ENCODE results near the gene PODXL2.
"Not testable (repeated sequence)": the region's sequence is repeated elsewhere in the genome, so short reads cannot be mapped to it uniquely, and the experiment has no call there.

The PODXL2 gene

DNA sequence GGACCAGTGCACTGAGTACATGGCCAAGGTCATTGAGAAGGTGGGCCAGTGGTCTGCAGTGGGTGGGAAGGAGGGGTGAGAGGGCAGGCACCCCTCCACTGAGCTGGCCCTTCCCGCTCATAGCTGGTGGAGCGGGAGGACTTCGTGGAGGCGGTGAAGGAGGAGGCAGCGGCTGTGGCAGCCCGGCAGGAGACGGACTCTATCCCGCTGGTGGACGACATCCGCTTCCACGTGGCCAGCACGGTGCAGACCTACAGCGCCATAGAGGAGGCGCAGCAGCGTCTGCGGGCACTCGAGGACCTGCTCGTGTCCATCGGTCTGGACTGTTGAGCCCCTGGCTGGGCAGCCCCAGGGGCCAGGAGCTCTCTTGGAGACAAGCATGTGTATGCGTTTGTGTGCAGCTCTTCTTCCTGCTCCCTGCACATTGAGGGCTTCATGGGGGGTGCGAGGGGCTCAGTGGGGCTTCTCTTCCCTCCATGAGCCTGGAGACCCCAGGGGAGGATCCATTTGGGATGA is 51.2 kb downstream of the PODXL2 start:
- H3K9ac ChIP-seq (ENCODE audit: low read length): no peak overlapping the region
- DNase-seq (ENCODE audit: low read depth): no peak
- H3K4me3 ChIP-seq (ENCODE audit: low read length): no peak overlapping the region
- H3K4me1 ChIP-seq (ENCODE audit: control insufficient read depth, insufficient read depth, low read length): no peaks in the 10 kb centered on the region
- H3K9me3 ChIP-seq (ENCODE audit: control insufficient read depth, low read length): no peaks in the 10 kb centered on the region
- peaks cover 5% of the 10 kb centered on the region for H3K36me3 ChIP-seq (ENCODE audit: control insufficient read depth, insufficient read depth, low read length, severe bottlenecking)
- no peaks in the 10 kb centered on the region for H3K27me3 ChIP-seq (replicated peaks; ENCODE audit: control insufficient read depth, insufficient read depth, low read length)

DNA sequence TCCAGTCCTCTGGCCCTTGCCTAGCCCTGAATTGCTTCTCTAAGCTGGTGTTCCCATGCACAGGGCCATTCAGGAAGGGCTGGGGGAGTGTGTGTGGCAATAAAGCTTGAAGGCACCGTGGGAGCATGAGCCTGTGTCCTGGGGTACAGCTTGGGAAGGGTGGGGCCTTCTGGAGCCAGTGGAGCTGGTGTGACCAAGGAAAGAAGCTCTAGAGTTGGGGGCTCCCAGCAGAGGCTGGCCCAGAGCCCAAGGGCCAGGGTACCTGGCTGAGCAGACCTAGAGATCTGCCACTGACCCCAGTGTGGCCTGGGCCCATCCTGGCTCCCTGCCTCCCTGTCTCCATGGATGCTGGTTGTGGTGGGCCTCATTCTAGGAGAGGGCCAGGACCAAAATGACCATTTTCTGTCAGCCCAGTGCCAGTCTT is 51.8 kb downstream of the PODXL2 start:
- Histone ChIP-seq H3K9me3 (ENCODE audit: control insufficient read depth, low read length) (no peaks in the 10 kb centered on the region), H3K36me3 (ENCODE audit: control insufficient read depth, insufficient read depth, low read length, severe bottlenecking) (peaks cover 5% of the 10 kb centered on the region), H3K4me1 (ENCODE audit: control insufficient read depth, insufficient read depth, low read length) (no peaks in the 10 kb centered on the region), H3K4me3 (ENCODE audit: low read length) (no peak overlapping the region), H3K9ac (ENCODE audit: low read length) (no peak overlapping the region), H3K27me3 (replicated peaks; ENCODE audit: control insufficient read depth, insufficient read depth, low read length) (no peaks in the 10 kb centered on the region)
- DNase-seq (ENCODE audit: low read depth): no peak

DNA sequence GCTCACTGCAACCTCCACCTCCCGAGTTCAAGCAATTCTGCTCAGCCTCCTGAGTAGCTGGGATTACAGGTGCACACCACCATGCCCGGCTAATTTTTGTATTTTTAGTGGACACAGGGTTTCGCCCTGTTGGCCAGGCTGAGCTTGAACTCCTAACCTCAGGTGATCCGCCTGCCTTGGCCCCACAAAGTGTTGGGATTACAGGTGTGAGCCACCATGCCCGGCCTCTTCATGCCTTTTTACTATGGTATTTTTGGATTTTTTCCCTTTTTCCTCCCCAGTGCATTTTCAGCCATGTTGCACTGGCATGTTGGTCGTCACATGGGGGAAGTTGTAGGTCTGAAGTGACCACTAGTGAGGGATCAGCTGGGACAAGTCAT is 53.2 kb downstream of the PODXL2 start:
- not testable (repeated sequence) for H3K9ac ChIP-seq (ENCODE audit: low read length); DNase-seq (ENCODE audit: low read depth); H3K27me3 ChIP-seq (replicated peaks; ENCODE audit: control insufficient read depth, insufficient read depth, low read length); H3K9me3 ChIP-seq (ENCODE audit: control insufficient read depth, low read length); H3K4me3 ChIP-seq (ENCODE audit: low read length); H3K4me1 ChIP-seq (ENCODE audit: control insufficient read depth, insufficient read depth, low read length); H3K36me3 ChIP-seq (ENCODE audit: control insufficient read depth, insufficient read depth, low read length, severe bottlenecking)

DNA sequence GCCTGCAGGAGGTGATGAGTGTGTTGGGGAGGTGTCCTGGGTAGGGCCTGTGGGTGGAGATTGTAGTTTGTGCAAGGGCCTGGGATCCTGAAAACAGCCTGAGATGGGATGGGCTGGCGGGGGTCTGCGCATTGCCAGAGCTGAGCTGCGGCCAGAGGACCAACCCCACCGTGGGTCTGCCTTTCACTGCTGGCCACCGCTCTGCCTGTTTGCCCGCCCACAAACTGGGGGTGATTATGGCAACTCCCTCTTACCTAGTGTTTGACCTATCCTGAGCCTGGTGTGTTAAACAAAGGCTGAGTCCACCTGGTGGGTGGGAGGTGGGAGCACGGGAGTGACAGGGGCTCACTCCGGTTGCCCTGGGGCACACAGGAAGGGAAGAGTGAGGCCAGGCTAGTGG is 53.6 kb downstream of the PODXL2 start:
- Histone ChIP-seq H3K9me3 (ENCODE audit: control insufficient read depth, low read length) (no peaks in the 10 kb centered on the region), H3K27me3 (replicated peaks; ENCODE audit: control insufficient read depth, insufficient read depth, low read length) (no peaks in the 10 kb centered on the region), H3K4me1 (ENCODE audit: control insufficient read depth, insufficient read depth, low read length) (no peaks in the 10 kb centered on the region), H3K36me3 (ENCODE audit: control insufficient read depth, insufficient read depth, low read length, severe bottlenecking) (peaks cover 5% of the 10 kb centered on the region), H3K9ac (ENCODE audit: low read length) (no peak overlapping the region), H3K4me3 (ENCODE audit: low read length) (no peak overlapping the region)
- DNase-seq (ENCODE audit: low read depth): no peak

DNA sequence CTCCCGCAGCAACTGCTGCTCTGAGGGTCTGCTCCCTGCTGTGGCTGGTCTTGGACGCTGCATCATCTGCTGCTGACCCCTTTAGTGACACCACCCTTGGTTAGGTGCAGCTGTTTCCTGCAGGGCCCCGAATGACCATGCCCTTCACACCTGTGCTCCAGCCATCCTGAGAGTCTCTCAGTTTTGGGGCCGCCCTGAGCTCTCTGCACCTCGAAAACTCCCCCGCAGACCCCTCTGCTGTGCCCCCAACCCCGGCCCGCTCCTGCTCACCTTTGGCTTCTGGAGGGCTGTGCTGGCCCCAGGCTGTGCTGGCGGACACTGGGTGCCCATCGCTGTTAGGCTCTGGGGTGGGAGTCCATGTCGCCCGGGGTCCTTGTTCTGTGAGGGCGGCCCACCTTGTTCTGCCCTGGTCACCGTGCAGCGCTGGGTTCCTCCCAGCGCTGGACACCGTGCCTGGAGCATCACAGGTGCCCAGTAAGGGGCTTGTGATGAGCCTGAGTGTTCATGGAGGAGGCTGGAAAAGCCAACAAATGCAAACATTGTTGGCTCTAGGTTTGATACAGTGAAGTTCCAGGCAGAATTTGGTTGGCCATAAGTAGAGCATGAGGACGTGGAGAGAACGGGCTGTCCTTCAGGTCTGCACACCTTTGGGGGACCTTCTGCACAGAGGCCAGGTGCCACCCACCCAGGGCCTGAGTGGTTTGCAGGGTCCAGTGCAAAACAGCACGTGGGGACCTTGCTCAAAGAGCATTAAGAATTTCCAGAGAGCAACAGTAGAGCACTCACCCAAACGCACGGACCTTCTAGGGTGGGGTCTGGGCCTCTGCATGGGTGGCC is 56.1 kb downstream of the PODXL2 start:
- DNase-seq (ENCODE audit: low read depth): no peak

DNA sequence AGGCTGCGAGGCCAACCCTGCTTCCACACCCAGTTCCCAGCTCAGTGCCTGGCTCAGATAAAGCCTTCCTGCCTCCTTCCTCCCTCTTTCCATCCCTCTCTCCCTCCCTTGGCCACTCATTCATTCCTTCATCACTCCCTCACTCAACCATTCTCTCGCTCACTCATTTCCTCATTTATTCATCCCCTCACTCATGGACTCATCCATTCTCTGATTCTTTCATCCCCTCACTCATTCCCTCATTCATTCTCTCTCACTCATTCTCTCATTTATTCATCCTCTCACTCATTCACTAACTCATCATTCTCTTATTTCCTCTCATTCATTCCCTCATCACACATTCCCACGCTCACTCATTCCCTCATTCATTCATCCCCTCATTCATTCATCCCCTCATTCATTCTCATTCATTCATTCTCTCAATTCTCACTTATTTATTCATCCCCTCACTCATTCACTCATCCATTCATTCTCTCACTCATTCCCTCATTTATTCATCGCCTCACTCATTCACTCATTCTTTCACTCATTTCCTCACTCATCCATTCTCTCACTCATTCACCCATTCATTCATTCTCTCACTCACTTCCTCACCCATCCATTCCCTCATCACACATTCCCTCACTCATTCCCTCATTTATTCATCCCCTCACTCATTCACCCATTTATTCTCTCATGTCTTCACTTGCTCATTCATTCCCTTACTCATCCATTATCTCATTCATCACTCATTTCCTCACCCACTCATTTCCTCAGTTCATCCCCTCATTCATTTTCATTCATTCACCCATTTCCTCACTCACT is 56.9 kb downstream of the PODXL2 start:
- H3K36me3 ChIP-seq (ENCODE audit: control insufficient read depth, insufficient read depth, low read length, severe bottlenecking): no peaks in the 10 kb centered on the region
- DNase-seq (ENCODE audit: low read depth): no peak

More for the DNA sequence above, 56.1 kb downstream of the PODXL2 start:
- no peak overlapping the region for H3K9ac ChIP-seq (ENCODE audit: low read length)
- H3K36me3 ChIP-seq (ENCODE audit: control insufficient read depth, insufficient read depth, low read length, severe bottlenecking): peaks cover 4% of the 10 kb centered on the region
- no peaks in the 10 kb centered on the region for H3K9me3 ChIP-seq (ENCODE audit: control insufficient read depth, low read length)
- peaks cover 8% of the 10 kb centered on the region for H3K4me1 ChIP-seq (ENCODE audit: control insufficient read depth, insufficient read depth, low read length)
- no peak overlapping the region for H3K4me3 ChIP-seq (ENCODE audit: low read length)
- H3K27me3 ChIP-seq (replicated peaks; ENCODE audit: control insufficient read depth, insufficient read depth, low read length): no peaks in the 10 kb centered on the region

DNA sequence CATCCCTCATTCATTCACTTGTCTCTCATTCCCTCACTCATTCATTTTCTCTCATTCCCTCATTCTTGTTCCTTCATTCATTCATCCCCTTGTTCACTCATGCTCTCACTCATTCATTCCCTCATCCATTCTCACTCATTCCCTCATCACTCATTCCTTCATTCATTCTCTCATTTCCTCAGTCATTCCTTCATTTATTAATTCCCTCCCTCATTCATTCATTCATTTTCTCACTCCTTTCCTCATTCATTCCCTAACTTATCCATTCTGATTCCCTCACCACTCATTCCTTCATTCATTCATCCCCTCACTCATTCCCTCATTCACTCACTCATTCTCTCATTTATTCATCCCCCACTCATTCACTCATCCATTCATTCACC is 57.5 kb downstream of the PODXL2 start:
- H3K27me3 ChIP-seq (replicated peaks; ENCODE audit: control insufficient read depth, insufficient read depth, low read length): no peaks in the 10 kb centered on the region
- H3K9ac ChIP-seq (ENCODE audit: low read length): no peak overlapping the region
- H3K9me3 ChIP-seq (ENCODE audit: control insufficient read depth, low read length): no peaks in the 10 kb centered on the region
- DNase-seq (ENCODE audit: low read depth): no peak
- H3K36me3 ChIP-seq (ENCODE audit: control insufficient read depth, insufficient read depth, low read length, severe bottlenecking): no peaks in the 10 kb centered on the region
- H3K4me3 ChIP-seq (ENCODE audit: low read length): no peak overlapping the region
- peaks cover 16% of the 10 kb centered on the region for H3K4me1 ChIP-seq (ENCODE audit: control insufficient read depth, insufficient read depth, low read length)

More for the DNA sequence above, 56.9 kb downstream of the PODXL2 start:
- Histone ChIP-seq H3K27me3 (replicated peaks; ENCODE audit: control insufficient read depth, insufficient read depth, low read length) (no peaks in the 10 kb centered on the region), H3K4me3 (ENCODE audit: low read length) (no peak overlapping the region), H3K9ac (ENCODE audit: low read length) (no peak overlapping the region), H3K4me1 (ENCODE audit: control insufficient read depth, insufficient read depth, low read length) (peaks cover 16% of the 10 kb centered on the region), H3K9me3 (ENCODE audit: control insufficient read depth, low read length) (no peaks in the 10 kb centered on the region)

DNA sequence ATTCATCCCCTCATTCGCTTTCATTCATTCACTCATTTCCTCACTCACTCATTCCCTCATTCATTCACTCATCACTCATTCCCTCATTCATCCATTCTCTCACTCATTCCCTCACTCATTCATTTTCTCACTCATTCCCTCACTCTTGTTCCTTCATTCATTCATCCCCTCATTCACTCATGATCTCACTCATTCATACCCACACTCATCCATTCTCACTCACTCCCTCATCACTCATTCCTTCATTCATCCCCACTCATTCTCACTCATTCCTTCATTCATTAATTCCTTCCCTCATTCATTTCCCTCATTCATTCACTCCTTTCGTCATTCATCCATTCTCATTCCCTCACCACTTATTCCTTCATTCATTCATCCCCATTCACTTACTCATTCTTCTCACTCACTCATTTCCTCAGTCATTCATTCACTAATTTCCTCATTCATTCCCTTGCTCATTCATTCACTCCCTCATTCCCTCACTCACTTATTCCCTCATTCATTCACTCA is 58.3 kb downstream of the PODXL2 start:
- H3K36me3 ChIP-seq (ENCODE audit: control insufficient read depth, insufficient read depth, low read length, severe bottlenecking): peaks cover 6% of the 10 kb centered on the region
- no peak overlapping the region for H3K9ac ChIP-seq (ENCODE audit: low read length)
- H3K4me3 ChIP-seq (ENCODE audit: low read length): no peak overlapping the region
- peaks cover 16% of the 10 kb centered on the region for H3K4me1 ChIP-seq (ENCODE audit: control insufficient read depth, insufficient read depth, low read length)
- DNase-seq (ENCODE audit: low read depth): no peak
- H3K9me3 ChIP-seq (ENCODE audit: control insufficient read depth, low read length): no peaks in the 10 kb centered on the region
- no peaks in the 10 kb centered on the region for H3K27me3 ChIP-seq (replicated peaks; ENCODE audit: control insufficient read depth, insufficient read depth, low read length)

DNA sequence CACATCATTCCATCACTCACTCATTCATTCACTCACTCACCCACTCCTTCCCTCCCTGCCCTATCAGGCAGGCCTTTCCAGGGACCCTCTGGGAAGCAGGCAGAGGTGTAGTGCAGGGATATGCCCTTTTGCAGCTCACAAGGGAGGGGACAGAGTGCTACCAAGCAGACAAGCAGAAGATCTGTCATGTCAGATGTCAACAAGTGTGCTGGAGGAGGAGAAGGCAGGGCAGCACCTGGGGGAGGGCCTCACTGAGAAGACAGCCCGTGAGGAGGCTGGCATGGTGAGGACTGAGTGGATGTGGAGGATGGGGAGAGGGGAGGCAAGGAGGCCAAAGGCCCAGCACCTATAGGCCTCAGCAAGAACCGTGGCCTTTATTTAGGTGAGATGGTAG is 59.0 kb downstream of the PODXL2 start:
- Histone ChIP-seq H3K9me3 (ENCODE audit: control insufficient read depth, low read length) (no peaks in the 10 kb centered on the region), H3K36me3 (ENCODE audit: control insufficient read depth, insufficient read depth, low read length, severe bottlenecking) (peaks cover 13% of the 10 kb centered on the region), H3K9ac (ENCODE audit: low read length) (no peak overlapping the region), H3K27me3 (replicated peaks; ENCODE audit: control insufficient read depth, insufficient read depth, low read length) (no peaks in the 10 kb centered on the region), H3K4me1 (ENCODE audit: control insufficient read depth, insufficient read depth, low read length) (peaks cover 16% of the 10 kb centered on the region), H3K4me3 (ENCODE audit: low read length) (no peak overlapping the region)
- DNase-seq (ENCODE audit: low read depth): no peak

DNA sequence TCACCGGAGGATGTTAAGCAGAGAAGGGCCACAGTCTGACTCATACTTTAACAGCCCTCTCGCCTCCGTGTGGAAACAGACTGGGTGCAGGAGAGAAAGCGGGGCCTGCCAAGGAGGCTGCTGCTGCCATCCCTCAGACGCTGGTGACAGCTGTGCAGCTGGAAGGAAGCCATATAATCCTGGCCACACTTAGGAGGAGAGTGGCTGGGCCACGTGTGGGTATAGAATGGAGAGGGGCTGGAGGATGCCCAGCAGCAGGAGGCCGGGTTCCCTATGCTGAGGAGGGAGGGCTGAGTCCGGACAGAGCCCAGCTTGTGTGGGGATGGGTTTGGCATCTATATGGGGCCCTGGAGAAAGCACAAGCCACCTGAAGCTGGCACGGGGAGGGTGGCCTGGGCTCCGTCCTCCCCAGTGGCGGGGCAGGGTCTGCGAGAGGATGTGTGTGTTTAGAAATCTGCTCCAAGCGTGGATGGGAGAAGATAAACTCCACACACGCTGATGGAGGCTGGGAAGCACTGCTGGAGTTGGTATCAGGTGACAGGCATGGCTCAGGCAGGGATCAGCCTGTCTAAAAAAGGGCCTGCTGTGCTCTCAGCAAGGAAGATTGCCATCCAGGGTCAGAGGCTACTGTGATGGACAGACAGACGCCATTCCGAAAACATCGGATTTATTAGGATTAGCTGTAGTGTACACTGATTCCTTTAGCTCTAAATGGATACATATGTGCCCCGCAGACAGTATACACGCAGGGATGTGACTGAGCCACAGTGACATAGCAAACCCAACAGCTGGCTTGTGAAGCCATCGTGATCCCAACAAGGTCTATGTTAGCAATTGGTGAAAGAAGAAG is 59.7 kb downstream of the PODXL2 start:
- no peak overlapping the region for H3K4me3 ChIP-seq (ENCODE audit: low read length)
- peaks cover 20% of the 10 kb centered on the region for H3K36me3 ChIP-seq (ENCODE audit: control insufficient read depth, insufficient read depth, low read length, severe bottlenecking)
- no peak for DNase-seq (ENCODE audit: low read depth)
- H3K27me3 ChIP-seq (replicated peaks; ENCODE audit: control insufficient read depth, insufficient read depth, low read length): no peaks in the 10 kb centered on the region
- peaks cover 16% of the 10 kb centered on the region for H3K4me1 ChIP-seq (ENCODE audit: control insufficient read depth, insufficient read depth, low read length)
- no peaks in the 10 kb centered on the region for H3K9me3 ChIP-seq (ENCODE audit: control insufficient read depth, low read length)
- no peak overlapping the region for H3K9ac ChIP-seq (ENCODE audit: low read length)

Measured in adipocyte (in vitro differentiated cells).